Anterior cingulate cortex (tissue), 58 donors: Measurements from ENCODE around the gene IRGC.

ENCODE experiments used
- DNase-seq, 58 donors: peaks; one replicate each; lab custom pipeline; 2025; lab: John Stamatoyannopoulos, UW

IRGC gene

DNA sequence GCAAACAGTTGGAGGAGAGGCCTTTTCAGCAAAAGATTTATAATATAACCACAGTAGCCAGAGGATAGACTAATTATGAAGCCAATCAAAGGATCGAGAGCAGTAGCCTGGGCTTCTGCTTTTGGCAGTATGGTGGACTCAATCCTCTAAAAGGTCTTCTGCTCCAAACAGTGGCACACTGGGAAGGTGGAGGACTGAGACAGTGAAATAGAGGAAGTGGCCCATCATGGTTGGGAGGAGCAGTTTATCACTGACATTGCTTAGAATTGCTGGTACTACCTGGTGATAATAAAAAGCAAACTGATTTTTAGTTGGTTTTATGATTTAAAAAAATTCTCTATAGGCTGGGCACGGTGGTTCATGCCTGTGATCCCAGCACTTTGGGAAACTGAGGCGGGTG, 25.0 kb upstream of the IRGC start:
- DNase-seq, result no peak

GRCh38 chr19:43691755-43692154, 24.1 kb upstream of the IRGC start:
- DNase-seq, result no peak

DNA sequence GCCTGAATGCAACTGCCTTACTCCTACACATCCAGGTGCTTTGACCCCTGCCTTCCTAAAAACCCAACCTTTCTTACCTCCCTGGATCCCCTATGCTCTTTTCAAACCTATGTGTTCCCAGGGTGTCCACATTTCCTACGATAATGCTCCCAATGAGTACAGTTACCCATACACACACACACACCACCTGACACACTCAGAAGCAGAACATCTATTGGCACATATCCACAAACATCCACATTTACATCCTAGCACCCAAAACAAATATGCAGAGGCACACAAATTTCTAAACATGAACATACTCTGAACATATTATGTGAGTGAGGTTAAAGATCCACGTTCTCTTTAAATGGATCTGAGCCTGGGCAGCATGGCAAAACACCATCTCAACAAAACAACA, 23.5 kb upstream of the IRGC start:
- DNase-seq, result no peak

DNA sequence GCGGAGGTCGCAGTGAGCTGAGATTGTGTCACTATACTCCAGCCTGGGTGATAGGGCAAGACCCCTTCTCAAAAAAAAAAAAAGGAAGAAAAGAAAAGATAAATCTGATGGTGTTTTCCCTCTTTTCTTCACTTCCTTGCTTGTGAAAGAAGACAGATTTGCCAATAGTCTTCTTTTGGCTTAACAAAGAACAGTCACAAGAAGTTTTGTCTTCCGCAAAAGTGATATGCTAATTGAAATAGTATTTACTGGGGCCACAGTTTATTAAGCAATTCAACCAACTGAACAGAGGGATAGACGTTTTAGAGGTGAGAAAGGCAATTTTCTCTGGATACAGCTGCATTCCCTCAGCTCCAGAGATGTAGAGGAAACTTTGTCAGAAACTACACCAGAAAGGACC, 23.0 kb upstream of the IRGC start:
- DNase-seq, result no peak

- no peak for DNase-seq
Observed at GRCh38 chr19:43694553-43694952, 21.3 kb upstream of the IRGC start.

GRCh38 chr19:43695985-43696704, 19.7 kb upstream of the IRGC start:
- DNase-seq, result no peak

DNA sequence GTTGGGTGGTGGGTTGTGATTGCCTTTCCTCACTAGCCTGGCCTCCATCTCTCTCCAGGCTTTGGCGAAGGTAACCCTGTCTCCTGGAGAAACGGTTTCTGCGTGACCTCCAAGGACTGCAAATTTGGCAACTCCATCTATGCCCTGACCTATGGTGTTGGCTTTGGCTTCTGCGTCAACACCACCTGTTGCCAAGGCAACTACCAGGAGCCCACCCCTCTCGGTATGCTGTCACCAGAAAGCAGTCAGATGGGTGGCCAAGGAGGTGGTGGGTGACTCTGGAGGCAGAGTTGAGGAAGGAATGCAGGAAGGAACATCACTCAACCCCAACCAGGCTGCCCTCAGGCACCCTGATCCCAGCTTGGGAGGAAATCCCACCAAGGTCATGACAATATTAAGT, 18.6 kb upstream of the IRGC start:
- no peak for DNase-seq

DNA sequence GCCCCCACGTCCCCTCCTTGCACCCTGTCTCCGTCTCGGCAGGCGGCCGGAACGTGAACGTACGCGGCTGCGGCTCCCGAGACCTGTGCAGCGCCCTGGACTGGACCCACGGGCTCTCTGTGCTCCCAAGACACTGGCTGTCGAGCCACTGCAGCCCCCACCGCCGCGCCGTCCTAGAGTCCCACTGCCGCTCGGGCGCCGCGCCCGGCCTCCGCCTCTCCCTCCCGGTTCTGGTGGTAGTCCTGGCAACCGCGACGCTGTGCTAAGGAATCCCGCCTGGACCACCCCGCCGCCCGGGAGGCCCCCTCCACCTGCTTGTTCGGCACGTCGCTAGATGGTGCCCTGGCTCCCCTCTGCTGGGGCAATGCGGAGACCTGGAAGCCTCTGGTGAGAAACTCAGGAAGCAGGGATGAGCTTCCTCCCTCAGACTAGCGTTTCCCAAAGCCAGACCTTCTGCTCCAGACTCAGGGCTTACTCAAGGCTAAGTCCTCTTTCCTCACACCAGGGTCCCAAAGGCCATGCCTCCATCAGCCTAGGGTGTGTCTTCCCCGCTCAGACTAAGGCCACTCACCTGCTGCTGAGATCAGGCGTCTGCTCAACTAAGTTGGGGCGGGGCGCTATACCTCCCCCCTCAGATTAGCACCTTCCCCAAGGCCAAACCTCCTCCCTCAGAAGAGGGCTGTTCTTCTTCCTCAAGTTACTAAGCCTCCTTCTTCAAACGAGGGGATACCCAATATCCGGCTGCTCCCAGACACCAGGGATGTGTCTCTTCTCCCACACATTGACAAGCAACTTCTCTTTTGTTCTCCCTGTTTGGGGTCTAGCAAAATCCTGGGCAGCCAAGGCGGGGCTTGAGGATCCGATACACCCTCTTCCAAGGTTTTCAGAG, 16.1 kb upstream of the IRGC start:
- DNase-seq, result peak in 45 of 58 donors; percentile 0 to 57 (median 19)

- peak in 33 of 58 donors; percentile 2 to 52 (median 14) for DNase-seq
Observed at GRCh38 chr19:43700395-43701000, 15.4 kb upstream of the IRGC start.

DNA sequence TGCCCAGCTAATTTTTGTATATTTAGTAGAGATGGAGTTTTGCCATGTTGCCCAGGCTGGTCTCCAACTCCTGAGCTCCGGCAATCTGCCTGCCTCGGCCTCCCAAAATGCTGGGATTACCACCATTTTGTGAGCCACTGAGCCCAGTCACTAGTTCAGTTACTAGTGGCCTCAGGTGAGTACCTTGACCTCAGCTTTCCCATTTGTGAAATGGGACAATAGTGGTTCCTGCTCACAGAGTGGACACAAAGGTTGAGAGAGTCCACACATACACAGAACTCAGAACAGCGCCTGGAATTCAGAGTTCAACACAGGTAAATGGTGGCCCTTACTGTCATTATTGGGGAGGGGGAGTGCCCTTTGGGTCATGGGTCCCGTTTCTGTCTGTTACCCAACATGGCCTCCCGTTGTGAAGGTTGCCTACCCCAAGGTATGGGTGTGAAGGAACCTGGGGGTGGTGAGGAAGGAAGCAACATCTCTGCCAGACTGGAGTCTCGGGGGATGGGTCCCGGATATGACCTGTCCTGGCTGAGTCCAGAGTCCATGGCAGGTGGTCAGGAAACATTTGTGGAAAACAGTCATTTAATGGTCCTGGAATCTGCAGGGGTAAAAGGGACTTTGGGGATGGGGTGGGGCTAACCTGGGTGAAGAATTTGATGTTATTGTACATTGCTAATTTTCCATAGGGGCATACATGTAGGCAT, 11.7 kb upstream of the IRGC start:
- no peak for DNase-seq

DNA sequence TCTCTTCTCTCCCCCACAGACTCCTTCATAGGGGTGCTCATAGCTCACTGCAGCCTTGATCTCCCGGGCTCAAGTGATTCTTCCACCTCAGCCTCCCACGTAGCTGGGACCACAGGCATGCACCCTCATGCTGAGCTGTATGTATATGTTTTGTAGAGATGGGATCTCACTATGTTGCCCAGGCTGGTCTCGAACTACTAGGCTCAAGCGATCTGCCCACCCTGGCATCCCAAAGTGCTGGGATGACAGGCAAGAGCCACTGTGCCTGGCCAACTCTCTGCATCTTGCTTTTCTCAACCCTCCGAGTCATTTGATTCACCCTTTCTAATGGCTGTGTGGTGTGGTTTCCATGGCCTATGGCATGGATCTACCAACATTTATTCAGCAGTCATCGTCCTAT, 10.1 kb upstream of the IRGC start:
- DNase-seq, result no peak

- no peak for DNase-seq
Observed at GRCh38 chr19:43707158-43707712, 8.6 kb upstream of the IRGC start.

DNA sequence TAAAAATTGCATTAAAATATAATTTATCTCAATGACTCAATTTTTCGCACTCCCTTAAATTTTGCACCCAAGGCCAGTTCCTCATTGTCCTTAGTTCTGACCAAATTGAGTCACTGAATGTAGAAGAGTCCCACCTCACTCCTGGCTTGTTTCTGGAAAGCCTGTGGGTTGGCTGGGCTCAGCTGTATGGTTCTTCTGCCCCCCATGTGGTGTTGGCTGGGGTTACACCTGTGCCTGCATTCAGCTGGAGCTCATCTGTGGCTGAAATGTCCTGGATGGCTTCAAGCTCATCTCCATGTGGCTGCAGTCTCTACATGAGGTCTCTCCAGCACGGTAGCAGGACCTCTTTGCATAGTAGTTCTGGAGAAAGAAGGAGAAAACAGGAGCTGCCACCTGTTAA, 7.2 kb upstream of the IRGC start:
- no peak for DNase-seq

GRCh38 chr19:43711751-43712355, 4.0 kb upstream of the IRGC start:
- DNase-seq, result no peak

GRCh38 chr19:43713208-43713607, 2.7 kb upstream of the IRGC start:
- no peak for DNase-seq

DNA sequence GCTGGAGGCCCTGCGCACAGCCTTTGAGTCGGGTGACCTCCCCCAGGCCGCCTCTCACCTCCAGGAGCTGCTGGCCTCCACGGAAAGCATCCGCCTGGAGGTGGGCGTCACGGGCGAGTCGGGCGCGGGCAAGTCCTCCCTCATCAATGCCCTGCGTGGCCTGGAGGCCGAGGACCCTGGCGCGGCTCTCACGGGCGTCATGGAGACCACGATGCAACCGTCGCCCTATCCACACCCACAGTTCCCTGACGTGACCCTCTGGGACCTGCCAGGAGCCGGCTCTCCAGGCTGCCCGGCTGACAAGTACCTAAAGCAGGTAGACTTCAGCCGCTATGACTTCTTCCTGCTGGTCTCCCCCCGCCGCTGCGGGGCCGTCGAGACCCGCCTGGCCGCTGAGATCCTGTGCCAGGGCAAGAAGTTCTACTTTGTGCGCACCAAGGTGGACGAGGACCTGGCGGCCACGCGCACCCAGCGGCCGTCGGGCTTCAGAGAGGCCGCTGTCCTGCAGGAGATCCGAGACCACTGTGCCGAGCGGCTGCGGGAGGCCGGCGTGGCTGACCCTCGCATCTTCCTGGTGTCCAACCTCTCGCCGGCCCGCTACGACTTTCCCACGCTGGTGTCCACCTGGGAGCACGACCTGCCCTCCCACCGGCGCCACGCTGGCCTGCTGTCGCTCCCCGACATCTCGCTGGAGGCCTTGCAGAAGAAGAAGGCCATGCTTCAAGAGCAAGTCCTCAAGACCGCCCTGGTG, 2.9 kb downstream of the IRGC start:
- no peak for DNase-seq

GRCh38 chr19:43719378-43719868, 3.5 kb downstream of the IRGC start:
- DNase-seq, result no peak

- DNase-seq, result no peak
Observed at GRCh38 chr19:43719918-43720317, 4.0 kb downstream of the IRGC start.

DNA sequence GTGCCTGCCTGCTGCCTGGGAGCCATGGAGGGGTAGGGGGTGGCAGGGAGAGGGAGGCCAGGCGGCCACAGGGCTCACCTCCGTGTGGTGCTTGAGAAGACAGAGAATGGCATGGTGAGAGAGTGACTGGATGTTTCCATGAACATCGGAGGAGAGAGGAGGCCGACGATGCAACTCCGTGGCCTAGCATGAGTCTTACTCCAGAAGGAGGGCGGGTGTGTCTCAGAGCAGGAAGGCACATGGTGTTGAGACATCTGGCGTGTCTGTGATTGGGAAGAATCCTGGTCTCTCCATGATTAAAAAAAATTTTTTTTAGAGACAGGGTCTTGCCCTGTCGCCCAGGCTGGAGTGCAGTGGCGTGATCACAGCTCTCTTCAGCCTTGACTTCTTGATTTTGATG, 5.1 kb downstream of the IRGC start:
- DNase-seq, result no peak
